T-helper 17 cell (primary cell): ENCODE results near the gene VWA2. TPM values are rescaled to one million over a fixed set of nuclear protein-coding genes. Genes with fewer than 3 reads are reported as not detected.

ENCODE experiments used
- ATAC-seq: fragments of 150-1000 bp; cut with Tn5 transposase; 2 replicates; pipeline ENCODE4 v1.10.0; 2021; ENCODE audit warnings: mild to moderate bottlenecking, moderate library complexity
- DNase-seq, 3 donors: peaks; one replicate each; pipeline versions ENCODE4 v3.0.0 to v3.0.0-alpha.2; 2020 to 2021
- H3K9me3 ChIP-seq: one replicate; pipeline ENCODE4 v1.7.0; 2013; ENCODE audit warnings: low read length, mild to moderate bottlenecking; ENCODE audit not compliant: control insufficient read depth, poor library complexity, severe bottlenecking
- H3K27ac Mint-ChIP-seq: one replicate; pipeline ENCODE4 v1.8.0; 2022; ENCODE audit warnings: mild to moderate bottlenecking, moderate library complexity, mixed read lengths
- H3K27me3 Mint-ChIP-seq: one replicate; pipeline ENCODE4 v1.8.0; 2022; ENCODE audit warnings: mixed read lengths
- H3K36me3 Mint-ChIP-seq: one replicate; pipeline ENCODE4 v1.8.0; 2022; ENCODE audit warnings: low read depth, mixed read lengths
- H3K4me1 Mint-ChIP-seq: one replicate; pipeline ENCODE4 v1.8.0; 2022; ENCODE audit warnings: mild to moderate bottlenecking, mixed read lengths
- H3K4me3 Mint-ChIP-seq: one replicate; pipeline ENCODE4 v1.8.0; 2022; ENCODE audit warnings: mild to moderate bottlenecking, moderate library complexity, mixed read lengths
- total RNA-seq, 4 donors: library from RNA in 2 of 4; stranded (reverse) in 2 of 4; gene quantifications; one replicate each; pipeline ENCODE4 v1.2.3 and lab custom pipeline; 2022 to 2026

The VWA2 gene
- total RNA-seq, 2 donors from 2014 or later = not detected

DNA sequence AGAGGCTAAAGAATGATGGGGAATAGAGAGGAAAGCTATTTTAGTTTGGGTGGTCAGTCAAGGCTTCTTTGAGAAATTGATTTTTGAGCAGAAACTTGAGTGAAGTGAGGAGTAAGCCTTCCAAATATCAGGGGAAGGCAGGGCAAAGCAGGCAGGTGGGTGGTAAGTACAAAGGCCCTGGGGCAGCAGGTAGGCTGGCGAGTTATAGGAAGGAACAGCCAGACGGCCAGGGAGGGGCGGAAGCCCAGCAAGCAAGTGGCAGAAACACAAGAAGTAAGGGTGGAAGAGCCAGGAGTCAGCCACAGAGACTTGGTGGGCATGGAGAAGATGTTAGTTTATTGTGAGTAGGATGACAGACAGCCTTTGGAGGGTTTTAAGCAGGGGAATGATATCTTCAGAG is 34.9 kb downstream of the VWA2 start:
- DNase-seq = no peak
- H3K27me3 Mint-ChIP-seq = peaks cover 53% of the 10 kb centered on the region
- H3K4me3 Mint-ChIP-seq = no peak overlapping the region
- H3K36me3 Mint-ChIP-seq = no peaks in the 10 kb centered on the region
- H3K4me1 Mint-ChIP-seq = no peaks in the 10 kb centered on the region
- no peak for ATAC-seq
- H3K27ac Mint-ChIP-seq = no peak overlapping the region
- H3K9me3 ChIP-seq = no peaks in the 10 kb centered on the region

DNA sequence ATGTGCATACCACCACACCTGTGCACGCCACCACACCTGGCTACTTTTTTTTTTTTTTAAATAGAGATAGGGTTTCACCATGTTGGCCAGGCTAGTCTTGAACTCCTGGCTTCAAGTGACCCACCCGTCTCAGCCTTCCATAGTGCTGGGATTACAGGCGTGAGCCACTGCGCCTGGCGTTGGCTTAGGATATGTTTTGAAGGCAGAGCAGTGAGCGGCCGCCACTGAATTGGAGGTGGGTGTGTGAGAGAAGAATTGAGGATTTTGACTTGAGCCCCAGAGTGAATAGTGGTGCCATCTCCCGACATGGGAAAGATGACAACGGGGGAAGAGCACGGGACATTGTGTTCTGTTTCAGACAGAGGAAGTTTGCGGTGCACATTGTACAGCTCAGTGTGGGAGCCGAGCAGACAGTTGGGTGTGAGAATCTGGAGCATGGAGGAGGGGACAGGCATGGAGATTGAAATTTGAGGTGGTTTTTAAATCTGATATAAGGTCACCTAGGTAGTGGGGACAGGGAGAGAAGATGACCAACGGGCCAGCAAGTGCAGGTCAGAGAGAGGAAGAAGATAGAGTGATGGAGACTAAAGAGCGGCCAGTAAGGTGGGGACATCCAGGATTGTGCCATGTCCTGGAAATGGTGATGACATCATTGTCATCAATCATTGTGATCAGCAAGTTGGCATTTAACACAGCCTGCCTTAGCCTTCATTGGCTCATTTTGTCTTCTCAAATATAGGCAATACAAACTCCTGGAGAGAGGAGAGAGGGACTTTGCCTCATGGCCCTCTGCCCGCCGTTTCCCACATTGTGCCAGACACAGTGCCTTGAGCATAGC is 35.8 kb downstream of the VWA2 start:
- H3K27ac Mint-ChIP-seq = no peak overlapping the region
- ATAC-seq (no peak), DNase-seq (no peak)
- H3K9me3 ChIP-seq = no peaks in the 10 kb centered on the region
- peaks cover 53% of the 10 kb centered on the region for H3K27me3 Mint-ChIP-seq
- peak overlapping the region; percentile 15 for H3K4me3 Mint-ChIP-seq
- no peaks in the 10 kb centered on the region for H3K36me3 Mint-ChIP-seq
- H3K4me1 Mint-ChIP-seq = no peaks in the 10 kb centered on the region

DNA sequence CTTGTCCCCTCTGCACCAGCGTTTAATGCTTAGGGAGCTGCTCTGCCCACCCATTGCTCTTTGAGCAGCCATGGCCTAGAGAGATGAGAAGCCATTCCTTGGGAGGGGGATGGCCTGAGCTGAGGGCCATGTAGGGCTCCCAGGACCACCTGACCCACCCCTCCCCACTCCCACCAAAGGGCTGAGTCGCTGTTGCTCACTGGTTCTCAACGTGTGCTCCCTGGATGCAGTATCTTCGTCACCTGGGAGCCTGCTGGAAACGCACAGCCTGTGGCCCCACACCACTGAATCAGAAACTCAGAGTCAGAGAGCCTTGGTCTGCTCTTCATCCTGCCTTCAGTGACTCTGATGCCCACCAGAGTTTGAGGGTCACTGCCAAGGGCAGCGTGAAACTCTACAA is 37.0 kb downstream of the VWA2 start:
- DNase-seq (no peak), ATAC-seq (no peak)
- Mint-ChIP-seq H3K27ac (no peak overlapping the region), H3K36me3 (no peaks in the 10 kb centered on the region), H3K27me3 (peaks cover 48% of the 10 kb centered on the region), H3K4me1 (no peaks in the 10 kb centered on the region), H3K4me3 (no peak overlapping the region)
- H3K9me3 ChIP-seq = no peaks in the 10 kb centered on the region

DNA sequence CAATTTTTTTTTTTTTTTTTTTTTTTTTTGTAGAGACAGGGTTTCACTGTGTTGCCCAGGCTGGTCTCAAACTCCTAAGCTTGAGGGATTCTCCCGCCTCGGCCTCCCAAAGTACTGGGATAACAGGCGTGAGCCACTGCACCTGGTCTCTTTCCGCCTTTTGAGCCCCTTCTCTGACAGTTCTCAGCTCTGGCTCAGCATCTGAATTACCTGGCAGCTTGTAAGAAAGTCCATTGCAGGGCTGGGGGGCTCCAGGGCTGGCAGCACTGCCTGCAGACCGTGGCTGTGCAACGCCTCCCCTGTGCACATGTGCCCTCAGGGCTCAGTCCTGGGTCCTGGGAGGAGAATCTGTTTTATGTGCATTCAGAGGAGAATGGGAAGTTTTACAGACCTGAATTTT is 37.6 kb downstream of the VWA2 start:
- no peak overlapping the region for H3K27ac Mint-ChIP-seq
- peaks cover 44% of the 10 kb centered on the region for H3K27me3 Mint-ChIP-seq
- H3K36me3 Mint-ChIP-seq = no peaks in the 10 kb centered on the region
- H3K9me3 ChIP-seq = no peaks in the 10 kb centered on the region
- DNase-seq = no peak
- H3K4me1 Mint-ChIP-seq = no peaks in the 10 kb centered on the region
- no peak for ATAC-seq
- no peak overlapping the region for H3K4me3 Mint-ChIP-seq

DNA sequence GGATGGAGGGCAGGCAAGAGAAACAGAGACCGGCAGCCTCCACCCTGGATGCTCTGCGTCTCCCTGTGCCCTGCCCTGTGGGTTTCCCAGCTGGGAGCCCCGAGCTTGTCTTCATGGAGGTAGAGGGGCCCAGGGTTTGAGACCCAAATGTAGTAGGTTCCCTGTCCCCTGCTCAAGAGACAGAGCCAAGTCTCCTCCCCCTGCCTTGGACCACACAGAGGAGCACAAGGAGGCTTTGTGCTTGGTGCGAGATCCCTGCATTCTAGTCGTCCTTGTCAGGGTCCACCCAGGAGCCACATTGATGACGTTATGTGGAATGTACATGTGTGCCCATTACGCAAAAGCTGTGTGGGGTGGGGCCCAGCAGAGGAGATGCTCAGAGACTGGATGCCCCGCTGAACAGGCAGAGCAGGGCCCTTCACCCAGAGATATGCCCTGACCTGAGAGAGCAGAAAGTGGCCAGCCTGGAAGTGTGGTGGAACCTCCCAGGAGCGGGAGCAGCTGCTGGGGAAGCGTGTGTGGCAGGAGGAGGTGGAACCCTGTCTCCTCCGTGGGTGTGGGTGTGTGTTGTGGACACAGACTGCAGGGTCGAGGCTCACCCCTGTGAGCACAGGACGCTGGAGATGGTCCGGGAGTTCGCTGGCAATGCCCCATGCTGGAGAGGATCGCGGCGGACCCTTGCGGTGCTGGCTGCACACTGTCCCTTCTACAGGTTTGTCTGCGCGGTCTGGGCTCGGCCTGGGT is 39.3 kb downstream of the VWA2 start:
- H3K27me3 Mint-ChIP-seq = peaks cover 32% of the 10 kb centered on the region
- H3K36me3 Mint-ChIP-seq = no peaks in the 10 kb centered on the region
- no peak overlapping the region for H3K27ac Mint-ChIP-seq
- ATAC-seq = no peak
- no peak for DNase-seq
- no peaks in the 10 kb centered on the region for H3K4me1 Mint-ChIP-seq
- no peak overlapping the region for H3K4me3 Mint-ChIP-seq
- no peaks in the 10 kb centered on the region for H3K9me3 ChIP-seq

DNA sequence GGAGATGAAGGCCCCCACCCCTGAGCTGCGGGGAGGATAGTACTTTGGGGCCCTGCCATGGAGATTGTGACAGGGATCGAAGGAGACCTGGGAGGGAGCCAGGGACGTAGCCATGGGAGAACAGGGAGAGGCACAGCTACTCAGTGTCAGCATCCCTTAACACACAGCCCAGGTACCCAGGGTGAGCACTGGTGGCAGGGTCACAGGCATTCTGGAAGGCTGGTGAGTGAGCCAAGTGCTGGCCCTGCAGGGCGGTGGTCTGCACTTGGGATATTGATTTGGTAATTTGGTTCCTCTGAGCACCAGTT is 39.8 kb downstream of the VWA2 start:
- H3K4me3 Mint-ChIP-seq = no peak overlapping the region
- H3K4me1 Mint-ChIP-seq = no peaks in the 10 kb centered on the region
- no peaks in the 10 kb centered on the region for H3K36me3 Mint-ChIP-seq
- H3K27me3 Mint-ChIP-seq = peaks cover 33% of the 10 kb centered on the region
- ATAC-seq (no peak), DNase-seq (no peak)
- no peak overlapping the region for H3K27ac Mint-ChIP-seq
- H3K9me3 ChIP-seq = no peaks in the 10 kb centered on the region

DNA sequence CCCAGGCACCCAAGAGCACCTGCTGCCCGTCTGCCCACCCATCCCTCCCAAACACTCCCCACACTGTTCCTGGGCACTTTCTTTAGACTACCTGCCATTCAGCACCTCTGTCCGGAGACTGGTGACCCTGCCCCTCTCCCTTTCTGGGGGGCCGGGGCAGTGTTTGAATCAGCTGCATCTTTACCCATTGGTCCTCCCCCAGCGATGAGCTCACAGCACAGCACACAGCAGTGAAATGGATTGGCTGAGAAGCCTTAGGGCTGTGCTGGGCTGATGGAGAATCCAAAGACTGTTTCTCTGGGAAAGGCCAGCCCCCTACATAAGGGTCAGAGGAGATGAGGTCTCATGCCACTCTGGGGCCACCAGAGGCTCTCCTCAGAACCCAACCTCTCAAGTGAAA is 40.2 kb downstream of the VWA2 start:
- no peaks in the 10 kb centered on the region for H3K9me3 ChIP-seq
- no peak overlapping the region for H3K4me3 Mint-ChIP-seq
- H3K36me3 Mint-ChIP-seq = no peaks in the 10 kb centered on the region
- DNase-seq = no peak
- H3K27me3 Mint-ChIP-seq = peaks cover 36% of the 10 kb centered on the region
- ATAC-seq = no peak
- H3K27ac Mint-ChIP-seq = no peak overlapping the region
- H3K4me1 Mint-ChIP-seq = no peaks in the 10 kb centered on the region

DNA sequence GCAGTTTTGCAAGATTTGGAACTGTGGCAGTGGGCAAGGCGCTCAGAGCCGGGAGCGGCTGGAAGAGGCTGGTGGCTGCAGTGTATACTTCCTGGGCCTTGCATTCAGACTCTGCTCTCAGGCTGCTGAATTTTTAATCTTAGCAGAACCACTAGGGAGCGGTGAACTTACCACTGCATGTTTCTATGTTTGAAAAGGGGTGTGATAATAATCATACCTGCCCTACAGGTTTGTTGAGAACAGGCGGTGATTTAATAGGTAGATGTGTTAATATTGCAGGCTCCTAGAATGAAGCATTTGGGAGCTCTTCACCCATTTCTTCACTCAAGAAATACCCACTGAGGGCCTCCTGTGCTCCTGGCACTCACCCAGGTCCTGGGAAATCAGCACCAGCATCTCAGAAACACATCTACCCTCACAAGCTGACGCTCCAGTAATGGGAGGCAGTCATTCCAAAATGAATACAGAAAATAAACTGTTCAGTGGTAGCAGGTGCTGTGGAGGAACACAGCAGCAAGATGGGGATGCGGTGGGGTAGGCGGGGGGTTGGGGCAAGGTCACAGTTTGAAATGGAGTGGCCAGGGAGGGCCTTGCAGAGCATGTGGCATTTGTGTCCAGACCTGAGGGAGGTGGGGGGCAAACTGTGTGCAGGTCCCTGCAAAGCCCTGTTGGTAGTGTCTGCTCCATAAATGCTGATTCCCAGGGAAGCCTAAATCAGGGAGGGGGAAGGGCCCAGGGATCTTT is 41.0 kb downstream of the VWA2 start:
- Mint-ChIP-seq H3K4me1 (no peaks in the 10 kb centered on the region), H3K27me3 (peaks cover 30% of the 10 kb centered on the region), H3K36me3 (no peaks in the 10 kb centered on the region), H3K27ac (no peak overlapping the region), H3K4me3 (no peak overlapping the region)
- no peak for DNase-seq
- ATAC-seq = no peak
- no peaks in the 10 kb centered on the region for H3K9me3 ChIP-seq

DNA sequence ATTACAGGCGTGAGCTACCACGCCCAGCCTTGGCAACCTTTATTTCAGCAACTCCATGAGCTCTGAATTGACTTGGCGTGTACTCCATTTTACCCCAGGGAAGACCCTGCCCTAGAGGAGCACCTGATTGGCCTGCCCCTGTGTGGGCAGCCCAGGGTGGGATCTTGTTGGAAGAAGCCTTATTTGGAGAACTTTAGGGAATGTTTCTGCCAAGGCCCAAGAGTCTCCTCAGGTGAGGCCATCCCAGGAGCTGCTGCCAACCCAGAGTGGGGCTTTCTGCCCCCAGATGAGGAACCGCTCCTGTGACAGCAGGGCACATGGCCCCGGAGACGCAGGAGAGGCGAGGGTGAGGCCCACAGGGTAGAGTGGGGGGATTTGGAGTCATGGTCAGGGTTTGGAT is 42.0 kb downstream of the VWA2 start:
- Mint-ChIP-seq H3K4me1 (no peaks in the 10 kb centered on the region), H3K4me3 (no peak overlapping the region), H3K27ac (no peak overlapping the region), H3K27me3 (peaks cover 27% of the 10 kb centered on the region), H3K36me3 (no peaks in the 10 kb centered on the region)
- DNase-seq (no peak), ATAC-seq (no peak)
- H3K9me3 ChIP-seq = no peaks in the 10 kb centered on the region

DNA sequence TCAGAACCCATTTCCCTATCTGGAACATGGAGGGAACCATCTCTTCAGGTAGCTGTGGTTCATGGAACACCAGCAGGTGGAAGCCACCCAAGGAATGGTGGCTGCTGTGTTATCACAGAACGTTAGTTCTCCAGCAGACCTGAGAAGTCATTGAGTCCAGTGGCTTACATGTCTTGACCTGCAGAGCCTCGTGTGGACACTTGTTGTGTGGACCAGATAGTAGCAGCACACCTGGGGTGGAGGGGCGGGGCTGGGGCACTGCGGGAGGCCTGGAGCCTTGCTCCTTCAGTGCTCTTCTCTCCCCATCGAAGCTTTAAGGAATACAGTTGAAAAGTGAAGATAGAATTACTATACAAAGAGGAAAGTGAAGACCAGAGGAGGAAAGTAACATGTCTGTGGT is 42.4 kb downstream of the VWA2 start:
- Mint-ChIP-seq H3K36me3 (no peaks in the 10 kb centered on the region), H3K4me3 (no peak overlapping the region), H3K4me1 (no peaks in the 10 kb centered on the region), H3K27me3 (peaks cover 27% of the 10 kb centered on the region), H3K27ac (no peak overlapping the region)
- ATAC-seq (no peak), DNase-seq (no peak)
- no peaks in the 10 kb centered on the region for H3K9me3 ChIP-seq

DNA sequence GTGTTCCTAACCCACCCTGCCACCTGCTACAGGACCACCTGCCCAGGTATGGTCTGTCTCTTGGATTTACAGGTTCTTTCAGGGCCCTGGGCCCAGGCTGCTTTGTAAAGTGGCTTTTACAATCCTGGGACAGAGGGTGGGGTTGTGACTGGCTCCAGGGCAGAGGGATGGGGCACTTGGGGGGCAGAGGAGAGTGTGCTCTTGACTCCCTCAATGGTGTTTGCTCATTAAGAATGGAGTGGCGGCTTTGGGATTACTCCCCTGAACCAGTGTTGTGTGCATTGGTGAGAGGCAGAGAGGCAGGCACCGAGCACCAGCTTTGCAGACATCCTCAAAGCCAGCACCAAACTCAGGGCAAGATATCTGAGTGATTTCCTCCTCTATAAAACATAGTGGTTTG is 43.5 kb downstream of the VWA2 start:
- Mint-ChIP-seq H3K4me3 (no peak overlapping the region), H3K27me3 (peaks cover 25% of the 10 kb centered on the region), H3K36me3 (no peaks in the 10 kb centered on the region), H3K4me1 (no peaks in the 10 kb centered on the region), H3K27ac (no peak overlapping the region)
- no peak for DNase-seq
- no peaks in the 10 kb centered on the region for H3K9me3 ChIP-seq
- ATAC-seq = no peak

DNA sequence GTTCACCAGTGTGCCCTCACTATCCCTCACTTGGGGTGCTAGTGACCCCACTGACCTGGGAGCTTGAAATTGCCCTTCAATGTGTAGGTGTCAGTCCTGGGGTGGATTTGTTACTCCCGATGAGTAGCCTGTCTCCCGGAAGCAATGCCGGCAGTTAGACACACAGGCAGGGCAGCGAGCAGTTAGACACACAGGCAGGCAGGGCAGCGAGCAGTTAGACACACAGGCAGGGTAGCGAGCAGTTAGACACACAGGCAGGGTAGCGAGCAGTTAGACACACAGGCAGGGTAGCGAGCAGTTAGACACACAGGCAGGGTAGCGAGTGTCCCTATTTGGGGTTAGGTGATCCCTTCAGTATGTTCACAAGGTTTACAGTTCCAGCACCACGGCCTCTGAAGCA is 44.0 kb downstream of the VWA2 start:
- Mint-ChIP-seq H3K4me3 (no peak overlapping the region), H3K27ac (no peak overlapping the region), H3K4me1 (no peaks in the 10 kb centered on the region), H3K27me3 (peaks cover 22% of the 10 kb centered on the region), H3K36me3 (no peaks in the 10 kb centered on the region)
- no peaks in the 10 kb centered on the region for H3K9me3 ChIP-seq
- ATAC-seq (no peak), DNase-seq (no peak)

DNA sequence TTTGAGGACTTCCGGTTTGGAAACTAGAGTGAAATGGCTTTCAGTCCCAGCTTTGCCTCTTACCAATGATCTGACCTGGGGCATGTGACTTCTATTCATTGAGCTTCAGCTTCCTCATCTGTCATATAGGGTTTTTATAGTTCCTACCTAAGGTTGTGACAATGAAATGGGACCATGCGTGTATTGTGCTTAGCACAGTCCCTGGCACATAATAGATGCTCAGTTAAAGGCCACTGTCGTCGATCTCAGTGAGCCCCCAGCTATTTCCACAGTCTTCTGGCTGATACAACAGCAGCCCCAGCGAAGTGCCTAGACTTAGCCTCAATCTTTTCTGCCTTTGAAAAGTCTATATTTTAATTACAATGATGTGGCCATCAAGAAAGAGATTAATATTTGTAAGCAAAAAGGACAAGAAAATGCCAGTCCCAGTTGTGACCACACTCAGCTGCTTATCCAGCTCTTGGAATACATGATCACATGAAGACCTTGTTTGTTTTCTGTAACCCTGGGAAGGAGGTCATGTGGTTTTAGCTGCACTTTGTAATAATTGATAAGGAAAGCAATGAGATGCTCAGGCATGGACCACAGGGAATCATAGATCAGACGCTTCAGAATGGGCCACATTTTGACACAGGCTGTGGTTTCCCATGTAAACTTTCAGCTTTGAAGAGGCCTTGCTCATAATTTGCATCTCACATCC is 44.6 kb downstream of the VWA2 start:
- no peaks in the 10 kb centered on the region for H3K9me3 ChIP-seq
- ATAC-seq (no peak), DNase-seq (no peak)
- Mint-ChIP-seq H3K4me1 (no peaks in the 10 kb centered on the region), H3K36me3 (no peaks in the 10 kb centered on the region), H3K27me3 (peaks cover 20% of the 10 kb centered on the region), H3K4me3 (no peak overlapping the region), H3K27ac (no peak overlapping the region)
